OCI-M2 (cell line): ENCODE results near the gene C3orf80.
"Not testable (repeated sequence)": the region's sequence is repeated elsewhere in the genome, so short reads cannot be mapped to it uniquely, and the experiment has no call there.

Source experiments
- DNase-seq: peaks from one replicate; lab custom pipeline; 2025; ENCODE audit not compliant: unreplicated experiment; lab: John Stamatoyannopoulos, UW

The C3orf80 gene

DNA sequence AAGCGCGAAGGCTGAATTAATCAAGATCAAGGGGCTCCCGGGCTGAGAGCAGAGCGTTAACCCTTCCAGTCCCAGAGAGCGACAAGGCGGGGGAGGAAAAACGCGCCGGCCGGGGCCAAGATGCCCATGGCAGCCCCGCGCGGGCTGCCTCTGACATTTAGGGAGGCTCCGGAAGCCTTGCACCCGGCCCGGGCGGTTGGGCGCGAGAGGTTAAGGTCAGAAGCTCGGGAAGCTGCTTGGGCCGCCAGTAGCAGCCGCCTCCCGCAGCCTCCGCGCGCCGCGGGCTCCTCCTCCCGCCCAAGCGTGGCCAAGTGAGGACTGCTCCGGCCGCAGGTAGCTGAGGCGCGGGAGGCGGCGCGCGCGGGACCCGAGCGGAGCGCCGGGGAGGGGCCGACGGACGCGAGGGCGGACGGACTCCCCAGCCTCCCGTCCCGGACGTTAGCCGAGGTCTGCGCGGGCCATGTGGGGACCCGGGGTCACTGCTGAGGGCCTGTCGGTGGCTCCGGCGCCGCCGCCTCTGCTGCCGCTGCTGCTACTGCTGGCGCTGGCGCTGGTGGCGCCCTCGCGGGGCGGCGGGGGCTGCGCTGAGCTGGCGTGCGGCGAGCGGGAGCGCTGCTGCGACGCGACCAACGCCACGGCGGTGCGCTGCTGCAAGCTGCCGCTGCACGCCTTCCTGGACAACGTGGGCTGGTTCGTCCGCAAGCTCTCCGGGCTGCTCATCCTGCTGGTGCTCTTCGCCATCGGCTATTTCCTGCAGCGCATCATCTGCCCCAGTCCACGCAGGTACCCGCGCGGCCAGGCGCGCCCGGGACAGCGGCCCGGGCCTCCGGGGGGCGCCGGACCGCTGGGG lies at the start of gene C3orf80:
Gene C3orf80 (plus strand): TSS at position 247 of the 850 bp plus-strand sequence. CDS start 214 bp downstream, at position 461.
- DNase-seq: no peak

DNA sequence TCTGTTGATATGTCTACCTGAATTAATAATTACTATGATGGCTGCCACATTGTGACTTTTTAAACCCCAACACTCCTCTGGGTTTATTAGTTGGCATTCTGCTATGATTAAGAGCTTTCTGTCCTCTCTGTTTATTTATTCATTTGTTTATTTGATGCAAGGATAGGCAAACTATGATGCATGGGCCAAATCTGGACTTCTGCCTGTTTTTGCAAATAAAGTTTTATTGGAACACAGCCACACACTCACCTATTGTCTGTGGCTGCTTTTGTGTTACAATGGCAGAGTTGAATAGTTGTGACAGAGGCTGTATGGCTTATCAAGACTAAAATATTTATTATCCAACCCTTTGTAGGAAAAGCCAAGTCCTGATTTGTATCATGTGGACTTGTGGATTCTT lies 48.3 kb upstream of the C3orf80 start:
- no peak for DNase-seq

DNA sequence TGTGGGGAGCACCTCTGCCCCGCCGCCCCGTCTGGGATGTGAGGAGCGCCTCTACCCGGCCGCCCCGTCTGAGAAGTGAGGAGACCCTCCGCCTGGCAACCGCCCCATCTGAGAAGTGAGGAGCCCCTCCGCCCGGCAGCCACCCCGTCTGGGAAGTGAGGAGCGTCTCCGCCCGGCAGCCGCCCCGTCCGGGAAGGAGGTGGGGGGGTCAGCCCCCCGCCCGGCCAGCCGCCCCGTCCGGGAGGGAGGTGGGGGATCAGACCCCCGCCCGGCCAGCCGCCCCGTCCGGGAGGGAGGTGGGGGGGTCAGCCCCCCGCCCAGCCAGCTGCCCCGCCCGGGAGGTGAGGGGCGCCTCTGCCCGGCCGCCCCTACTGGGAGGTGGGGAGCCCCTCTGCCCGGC lies 46.6 kb upstream of the C3orf80 start:
- not testable (repeated sequence) for DNase-seq

DNA sequence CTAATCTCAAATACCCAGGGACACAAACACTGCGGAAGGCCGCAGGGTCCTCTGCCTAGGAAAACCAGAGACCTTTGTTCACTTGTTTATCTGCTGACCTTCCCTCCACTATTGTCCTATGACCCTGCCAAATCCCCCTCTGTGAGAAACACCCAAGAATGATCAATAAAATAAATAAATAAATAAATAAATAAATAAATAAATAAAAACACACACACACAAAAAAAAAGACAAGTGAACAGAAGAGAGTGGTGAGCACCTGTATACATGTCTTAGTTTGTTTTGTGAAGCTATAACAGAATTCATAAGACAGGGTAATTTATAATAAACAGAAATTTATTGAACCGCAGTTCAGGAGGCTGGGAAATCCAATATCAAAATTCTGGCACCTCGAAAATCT lies 45.8 kb upstream of the C3orf80 start:
- DNase-seq: not testable (repeated sequence)

DNA sequence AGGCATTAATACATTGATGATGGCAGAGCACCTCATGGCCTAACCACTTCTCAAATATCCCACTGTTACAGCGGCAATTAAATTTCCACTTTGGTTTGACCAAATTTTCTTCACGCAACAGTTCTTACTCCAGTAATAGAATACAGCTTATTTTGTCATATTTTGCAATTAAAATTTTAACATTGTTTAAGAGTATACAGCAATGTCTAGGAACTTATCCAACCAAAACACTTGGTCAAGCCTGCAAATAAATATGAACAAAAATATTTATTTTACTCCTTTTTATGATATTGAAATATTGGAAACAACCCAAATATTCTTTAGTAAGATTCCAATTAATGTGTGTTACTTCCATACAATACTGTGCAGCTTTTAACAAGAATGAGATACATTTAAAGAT lies 45.3 kb upstream of the C3orf80 start:
- DNase-seq: no peak

DNA sequence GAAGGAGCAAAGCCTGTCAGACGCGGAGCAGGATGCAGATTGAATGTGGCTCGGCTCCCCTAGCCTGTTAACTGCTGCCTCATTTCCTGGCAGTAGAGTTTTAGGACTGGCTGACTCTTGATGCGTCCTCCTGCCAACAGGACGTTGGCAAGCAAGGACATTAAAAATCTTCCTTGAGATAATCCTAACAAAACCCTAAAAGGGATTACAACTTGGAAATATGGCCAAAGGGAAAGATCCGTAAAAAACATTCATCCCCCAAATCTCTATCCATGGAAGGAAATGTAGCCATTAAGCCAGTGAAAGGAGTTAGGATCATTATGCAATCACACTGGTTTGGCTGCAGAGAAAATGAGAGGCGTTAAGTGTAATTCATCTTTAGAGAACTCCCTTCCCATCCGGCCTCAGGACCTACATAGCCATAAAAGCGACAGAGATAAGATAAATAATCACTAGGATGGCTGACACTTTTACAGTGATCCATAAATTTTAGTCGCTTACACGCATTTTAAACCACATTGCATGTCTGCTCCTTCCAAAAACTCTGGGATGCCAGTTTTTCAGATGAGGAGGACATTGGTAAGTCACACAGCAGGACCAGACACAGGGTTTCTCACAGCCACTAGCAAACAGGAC lies 44.5 kb upstream of the C3orf80 start:
- DNase-seq: no peak

DNA sequence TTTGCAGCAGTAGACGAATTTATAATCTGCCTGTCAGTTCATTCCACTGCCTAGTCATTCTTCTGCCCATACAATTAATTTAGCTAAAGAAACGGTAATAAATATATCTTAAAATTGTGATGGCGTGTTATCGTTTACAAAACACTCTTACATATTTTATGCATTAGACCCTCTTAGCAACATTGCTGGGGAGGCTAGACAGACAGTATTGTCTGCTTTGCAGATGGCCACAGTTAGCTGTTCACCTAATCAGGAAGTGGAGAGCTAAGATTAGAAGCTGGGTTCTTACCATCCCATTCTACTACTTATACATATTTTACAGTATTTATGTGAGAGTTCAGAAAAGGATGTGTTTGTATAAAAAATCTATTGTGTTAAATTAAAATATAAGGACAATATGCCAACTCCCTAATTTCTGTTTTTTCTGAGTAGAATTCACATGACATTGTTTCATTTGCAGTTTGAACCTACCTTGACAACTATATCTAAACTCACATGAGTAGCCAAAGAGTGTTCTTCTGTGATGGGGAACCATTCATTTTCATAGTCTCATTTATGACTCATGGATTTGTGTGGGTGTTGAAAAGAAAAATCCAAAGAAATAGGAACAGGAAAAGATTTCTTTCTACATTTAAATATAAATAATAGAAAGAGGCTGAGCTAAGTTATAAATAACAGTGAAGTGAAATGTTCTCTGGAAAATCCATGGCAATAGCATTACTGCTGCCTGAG lies 41.7 kb upstream of the C3orf80 start:
- DNase-seq: no peak

DNA sequence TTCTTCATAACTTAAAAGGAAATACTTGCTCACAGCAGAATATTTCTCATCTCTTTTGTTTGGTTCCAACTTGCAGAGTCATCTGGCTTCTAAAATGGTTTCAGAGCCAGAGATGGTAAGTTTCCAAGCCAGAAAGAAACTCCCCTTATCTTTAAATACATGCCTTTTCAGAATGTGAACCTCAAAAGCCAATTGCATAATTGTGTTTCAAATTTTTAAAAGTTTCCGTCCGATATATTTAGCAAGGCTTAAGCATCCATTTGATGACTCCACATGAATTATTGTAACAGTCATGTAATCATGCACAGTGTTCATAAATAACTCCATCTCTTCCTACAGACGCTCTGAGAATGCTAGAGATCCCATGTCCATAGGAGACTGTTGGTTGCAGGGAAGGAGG lies 40.6 kb upstream of the C3orf80 start:
- DNase-seq: no peak

DNA sequence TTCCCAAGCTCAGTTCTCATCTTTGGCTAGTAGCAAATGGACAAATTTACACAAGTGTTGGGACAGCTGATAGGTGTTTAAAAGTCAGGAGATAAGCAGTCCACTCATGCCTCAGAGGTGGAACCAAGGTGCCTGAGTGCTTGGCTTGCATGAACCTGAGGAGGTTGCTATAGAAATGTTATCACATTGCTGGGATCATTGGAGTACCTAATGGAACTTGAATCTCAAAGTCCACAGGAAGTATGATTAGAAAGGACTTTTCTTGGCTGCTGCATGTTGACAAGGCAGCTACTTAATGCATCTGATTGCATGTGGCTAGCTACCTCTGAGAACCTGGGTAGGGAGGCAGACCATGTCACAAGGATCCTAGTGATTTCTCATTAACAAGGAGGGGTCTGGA lies 39.5 kb upstream of the C3orf80 start:
- no peak for DNase-seq

DNA sequence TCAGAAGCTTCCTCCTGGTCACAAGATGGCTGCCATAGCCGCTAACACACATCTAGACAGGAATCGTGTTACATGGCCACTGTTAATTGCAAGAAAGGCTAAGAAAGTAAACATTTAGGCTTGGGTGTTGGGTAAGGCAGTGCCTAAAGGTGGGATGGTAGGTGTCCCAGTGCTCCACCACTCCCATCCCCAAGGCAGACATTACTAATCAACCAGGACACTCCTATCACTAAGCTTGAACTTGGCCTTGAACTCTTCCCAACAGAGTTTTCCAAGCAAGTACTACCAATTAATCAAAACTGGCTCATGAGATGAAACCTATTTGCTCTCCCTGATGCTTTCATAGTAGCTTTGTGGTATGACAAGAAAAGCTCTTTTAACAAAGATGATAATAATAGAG lies 37.9 kb upstream of the C3orf80 start:
- no peak for DNase-seq

DNA sequence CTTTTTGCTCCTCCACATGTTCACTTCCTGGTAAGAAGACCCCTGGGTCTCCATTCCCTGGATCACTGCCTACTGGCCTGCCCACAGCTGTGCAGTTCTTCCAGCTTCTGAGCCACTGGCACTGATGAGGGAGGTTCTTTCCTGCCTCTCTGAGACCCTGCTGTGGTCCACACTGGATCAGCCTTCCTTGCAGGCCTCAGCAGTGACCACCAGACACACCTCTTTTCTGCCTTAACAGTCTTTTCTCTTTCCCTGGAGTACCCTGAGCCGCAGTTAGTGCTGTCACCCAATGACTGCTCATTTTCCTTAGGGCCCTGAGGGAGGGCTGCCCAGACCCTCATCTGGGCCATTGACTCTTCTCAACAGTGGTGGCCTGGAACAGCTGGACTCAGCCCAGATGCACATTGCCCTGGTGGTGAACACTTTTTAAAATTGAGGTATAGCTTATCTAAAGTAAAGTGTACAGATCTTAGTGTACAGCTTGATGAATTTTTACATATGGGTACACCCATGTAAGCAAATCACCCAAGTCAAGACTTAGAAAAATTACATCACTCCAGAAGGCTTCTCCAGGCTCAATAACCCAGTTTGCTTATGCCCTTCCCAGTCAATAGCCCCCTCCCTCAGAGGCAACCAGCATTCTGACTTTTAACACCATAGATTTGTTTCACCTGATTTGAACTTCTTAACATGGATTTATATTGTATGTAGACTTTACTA lies 32.8 kb upstream of the C3orf80 start:
- DNase-seq: no peak

DNA sequence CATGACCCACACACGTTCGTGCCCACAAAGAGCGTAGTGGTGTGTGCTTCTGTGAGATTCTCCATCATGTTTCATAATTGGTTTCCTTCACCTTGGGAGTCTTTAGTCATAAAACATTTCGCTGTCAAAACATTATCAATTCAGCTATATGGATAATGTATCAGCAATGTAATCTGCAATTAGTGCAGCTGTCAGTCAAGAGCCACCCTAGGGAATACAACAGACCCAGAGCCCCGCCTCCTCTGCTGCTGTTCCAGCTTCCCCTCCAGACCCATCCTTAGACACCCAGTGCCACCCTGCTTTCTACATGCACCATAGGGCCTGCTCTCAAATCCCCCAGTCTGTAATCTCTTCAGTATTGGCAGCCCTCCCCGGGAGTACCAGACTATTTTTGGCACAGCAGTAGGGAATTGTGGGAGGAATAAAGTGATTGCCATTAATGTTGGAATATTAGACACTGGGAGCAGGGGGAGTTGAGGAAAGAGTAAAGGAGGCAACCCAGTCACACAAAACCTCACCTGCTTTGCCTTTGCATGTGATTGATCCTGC lies 31.5 kb upstream of the C3orf80 start:
- DNase-seq: no peak

DNA sequence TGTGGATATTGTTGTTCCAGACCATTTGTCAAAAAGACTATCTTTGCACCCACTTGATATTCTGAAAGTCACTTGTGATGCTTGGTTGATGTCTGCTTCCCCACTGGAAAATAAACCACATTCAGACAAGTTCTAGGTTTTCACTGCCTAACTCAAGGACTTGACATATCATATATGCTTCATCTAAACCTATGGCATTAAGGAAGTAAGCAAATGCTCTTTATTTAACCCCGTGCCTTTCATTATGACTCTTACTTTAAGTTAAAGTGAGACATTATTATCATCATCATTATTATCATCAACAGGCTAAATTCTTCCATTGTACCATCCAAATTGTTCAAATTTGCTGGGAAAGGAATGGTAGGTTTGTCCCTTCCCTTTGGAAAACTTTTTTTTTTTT lies 30.8 kb upstream of the C3orf80 start:
- no peak for DNase-seq

DNA sequence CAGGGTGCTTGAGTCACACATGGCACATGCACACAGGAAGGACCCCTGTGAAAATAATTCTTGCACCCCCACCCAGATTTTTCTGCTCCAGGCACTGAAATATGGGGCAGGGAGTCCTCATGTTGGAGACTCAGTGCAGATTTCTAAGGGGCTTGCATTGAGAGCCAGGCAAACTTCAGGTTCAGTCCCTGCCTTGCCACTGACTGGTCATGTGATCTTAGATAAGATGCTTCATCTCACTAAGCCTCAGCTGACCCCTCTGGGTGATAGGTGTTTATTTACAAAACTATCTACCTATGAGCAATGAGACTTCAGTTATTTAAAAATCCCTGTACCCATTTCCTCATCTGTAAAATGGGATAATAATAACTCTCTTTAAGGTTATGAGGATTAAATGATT lies 30.1 kb upstream of the C3orf80 start:
- DNase-seq: no peak

DNA sequence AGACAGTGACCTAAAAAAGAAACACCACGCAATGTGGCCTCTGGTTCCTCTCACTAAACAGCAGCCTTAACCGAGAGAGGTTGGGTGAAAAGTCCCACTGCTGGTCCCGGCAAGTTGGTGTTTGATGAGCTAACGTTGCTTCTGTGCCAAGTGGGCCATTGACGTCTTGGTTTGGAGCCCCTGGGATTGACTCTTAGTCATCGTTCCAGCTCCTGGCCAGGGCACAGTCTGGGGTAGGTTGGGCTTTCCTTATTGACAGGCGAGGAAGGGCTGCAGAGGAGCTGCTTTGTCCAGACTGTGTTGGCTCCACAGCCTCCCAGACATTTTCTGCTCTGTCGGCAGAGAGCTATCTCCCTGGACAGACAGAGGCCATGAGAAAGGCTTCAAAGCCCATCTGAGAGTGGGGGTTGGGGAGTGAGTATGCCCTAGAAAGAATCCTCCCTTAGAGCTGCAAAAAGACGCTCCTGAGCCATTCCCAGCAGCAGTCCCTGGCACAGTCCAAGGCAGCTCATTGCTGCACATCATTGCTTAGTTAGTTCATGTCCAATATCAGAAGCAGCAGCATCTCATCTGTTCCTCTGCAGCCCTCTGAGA lies 28.6 kb upstream of the C3orf80 start:
- DNase-seq: no peak

DNA sequence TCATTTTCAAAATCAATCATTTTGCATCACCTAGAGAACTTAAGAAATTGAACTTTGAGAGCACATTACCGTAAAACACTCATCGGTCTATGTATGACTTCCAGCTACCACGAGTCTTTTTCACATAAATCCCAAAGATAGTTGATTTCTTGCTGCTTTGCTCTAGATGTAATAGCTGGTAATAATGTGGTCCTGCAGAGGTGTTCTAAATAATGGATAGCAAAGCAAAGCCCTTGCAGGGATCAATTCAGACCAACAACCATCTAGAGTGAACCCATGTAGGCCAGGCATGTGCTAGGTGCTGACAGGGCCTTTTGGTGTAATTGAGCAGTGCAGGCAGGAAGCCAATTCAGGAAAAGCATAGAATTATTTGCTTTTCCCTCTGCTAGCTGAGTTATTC lies 26.1 kb upstream of the C3orf80 start:
- DNase-seq: no peak

DNA sequence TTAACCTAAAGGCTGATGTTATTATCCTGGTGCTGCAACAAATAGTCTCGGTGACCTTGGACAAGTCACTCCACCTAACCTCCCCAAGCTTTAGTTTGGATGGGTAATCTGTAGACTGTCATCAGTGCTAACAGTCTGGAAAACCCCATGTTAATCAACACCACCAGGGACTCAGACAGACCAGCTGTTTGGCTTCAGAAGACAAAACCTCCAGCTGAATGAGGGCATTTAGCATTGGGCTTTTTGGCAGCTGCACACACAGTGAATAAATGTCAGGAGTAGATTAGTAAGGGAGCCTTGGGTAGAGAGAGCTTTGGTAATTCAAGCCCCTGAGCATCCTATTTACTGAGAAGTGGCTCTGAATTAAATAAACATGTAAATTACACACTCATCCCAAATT lies 24.9 kb upstream of the C3orf80 start:
- no peak for DNase-seq

DNA sequence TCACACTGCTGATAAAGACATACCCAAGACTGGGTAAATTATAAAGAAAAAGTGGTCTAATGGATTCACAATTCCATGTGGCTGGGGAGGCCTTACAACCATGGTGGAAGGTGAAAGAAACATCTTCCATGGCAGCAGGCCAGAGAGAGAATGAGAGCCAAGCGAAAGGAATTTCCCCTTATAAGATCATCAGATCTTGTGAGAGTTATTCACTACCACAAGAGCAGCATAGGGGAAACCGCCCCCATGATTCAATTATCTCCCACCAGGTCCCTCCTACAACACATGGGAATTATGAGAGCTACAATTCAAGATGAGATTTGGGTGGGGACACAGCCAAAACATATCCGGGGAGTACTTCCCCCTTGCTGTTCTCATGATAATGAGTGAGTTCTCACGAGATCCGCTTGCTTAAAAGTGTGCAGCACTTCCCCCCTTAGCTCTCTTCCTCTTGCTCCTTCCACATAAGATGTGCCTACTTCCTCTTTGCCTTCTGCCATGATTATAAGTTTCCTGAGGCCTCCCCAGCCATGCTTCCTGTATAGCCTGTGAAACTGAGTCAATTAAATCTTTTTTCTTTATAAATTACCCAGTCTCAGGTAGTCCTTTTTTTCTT lies 20.7 kb upstream of the C3orf80 start:
- DNase-seq: not testable (repeated sequence)

DNA sequence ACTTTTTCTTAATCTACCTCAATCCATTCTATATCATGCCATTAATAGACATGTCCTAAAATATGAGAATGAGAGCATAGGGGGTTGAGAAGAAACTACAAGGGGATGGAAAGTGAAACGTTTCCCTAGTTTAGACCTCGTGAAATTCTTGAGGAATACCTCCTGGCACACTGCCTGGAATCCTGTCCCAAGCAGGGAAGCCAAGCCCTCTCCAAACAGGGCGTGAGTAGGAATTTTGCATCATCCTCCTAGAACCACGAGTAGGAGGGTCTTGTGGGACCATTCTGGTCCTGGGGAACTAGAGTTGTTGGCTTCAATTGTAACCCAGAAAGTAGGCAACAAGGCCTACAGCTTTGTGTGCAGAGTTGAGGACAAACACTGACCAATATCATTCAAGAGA lies 19.6 kb upstream of the C3orf80 start:
- no peak for DNase-seq

DNA sequence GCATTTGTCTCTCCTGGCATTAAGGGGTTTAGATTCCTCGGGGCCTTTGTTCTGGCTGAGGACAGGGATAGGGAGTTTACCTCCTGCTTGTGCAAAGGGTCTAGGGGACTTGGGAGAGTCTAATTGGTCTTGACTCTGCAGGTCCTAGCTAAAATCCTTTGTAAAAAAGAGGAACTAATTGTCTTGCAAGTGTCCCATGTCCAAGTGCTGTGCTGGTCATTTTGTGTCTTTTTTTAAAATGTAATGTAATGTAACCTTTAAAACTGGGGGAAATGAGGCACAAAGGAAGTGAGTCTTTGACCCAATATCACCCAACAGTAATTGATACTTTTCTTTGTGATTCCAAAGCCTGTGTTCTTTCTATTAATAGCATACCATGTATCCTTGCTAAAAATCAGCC lies 14.9 kb upstream of the C3orf80 start:
- DNase-seq: no peak
